SK-N-SH (cell line): ENCODE measurements around the gene CITED1. TPM values are rescaled to one million over a fixed set of nuclear protein-coding genes. Genes with fewer than 3 reads are reported as not detected.

ENCODE experiments used
- CTCF ChIA-PET: fragments of 300-600, 350-600 bp; formaldehyde crosslinking; extraction: SDS; loops from one replicate; lab custom pipeline; 2021; lab: Yijun Ruan, JAX
- POLR2A ChIA-PET: fragments of 350-600 bp; sonication (Branson Sonifier 250); formaldehyde crosslinking; extraction: SDS; loops from one replicate; lab custom pipeline; 2020; ENCODE audit warnings: antibody characterized with exemption, inconsistent platforms; lab: Yijun Ruan, JAX
- DNase-seq: peaks from one replicate; pipeline ENCODE4 v3.0.0; 2012
- H2AFZ ChIP-seq: fragments of 200-600 bp; sonication (generic); 2 replicates; pipeline ENCODE4 v1.8.1; 2016; ENCODE audit warnings: antibody characterized with exemption, mild to moderate bottlenecking, low read depth
- H3F3A ChIP-seq: fragments of 200-600 bp; sonication (generic); replicated peaks from 2 replicates; pipeline ENCODE3; 2016; ENCODE audit warnings: antibody characterized with exemption, mild to moderate bottlenecking; ENCODE audit not compliant: insufficient read depth
- H3K27ac ChIP-seq, 2 experiments: fragments of 200-500 bp in 1 of 2; fragments of 200-600 bp in 1 of 2; sonication (Bioruptor generic) in 1 of 2; sonication (generic), shearing (Covaris generic) in 1 of 2; 2 replicates each; pipeline versions ENCODE4 v1.5.1 to v1.6.1; 2014 to 2016; ENCODE audit warnings: low read depth in 2 of 2, inconsistent platforms in 1 of 2, low read length in 1 of 2, mild to moderate bottlenecking in 1 of 2, mixed read lengths in 1 of 2
- H3K27me3 ChIP-seq: fragments of 200-600 bp; sonication (generic), shearing (Covaris generic); 2 replicates; pipeline ENCODE4 v1.6.1; 2016; ENCODE audit warnings: mixed run types; ENCODE audit not compliant: insufficient read depth
- H3K36me3 ChIP-seq, 2 experiments: fragments of 200-500 bp in 1 of 2; fragments of 200-600 bp in 1 of 2; sonication (Bioruptor generic) in 1 of 2; sonication (generic) in 1 of 2; replicated peaks in 1 of 2; 2 replicates each; pipeline versions ENCODE3 to v1.5.1; 2014 to 2016; ENCODE audit warnings: low read length in 1 of 2, mild to moderate bottlenecking in 1 of 2; ENCODE audit not compliant: insufficient read depth in 2 of 2, control insufficient read depth in 1 of 2
- H3K4me1 ChIP-seq, 2 experiments: fragments of 200-500 bp in 1 of 2; fragments of 200-600 bp in 1 of 2; sonication (Bioruptor generic) in 1 of 2; sonication (generic), shearing (Covaris generic) in 1 of 2; 2 replicates each; pipeline versions ENCODE4 v1.5.1 to v1.6.1; 2014 to 2016; ENCODE audit warnings: low read depth in 1 of 2, low read length in 1 of 2, mixed run types in 1 of 2; ENCODE audit not compliant: insufficient read depth in 2 of 2, control insufficient read depth in 1 of 2
- H3K4me2 ChIP-seq: fragments of 200-600 bp; sonication (generic), shearing (Covaris generic); 2 replicates; pipeline ENCODE4 v1.6.1; 2017; ENCODE audit warnings: mixed run types
- H3K4me3 ChIP-seq, 2 experiments: fragments of 200-500 bp in 1 of 2; fragments of 200-600 bp in 1 of 2; sonication (Bioruptor generic) in 1 of 2; sonication (generic), shearing (Covaris generic) in 1 of 2; 2 replicates each; pipeline versions ENCODE4 v1.5.1 to v1.8.1; 2014 to 2016; ENCODE audit warnings: low read depth in 2 of 2, inconsistent platforms in 1 of 2, low read length in 1 of 2, mild to moderate bottlenecking in 1 of 2, mixed read lengths in 1 of 2, moderate library complexity in 1 of 2
- H3K79me2 ChIP-seq: fragments of 200-600 bp; sonication (generic); 2 replicates; pipeline ENCODE4 v1.8.1; 2017; ENCODE audit warnings: mild to moderate bottlenecking; ENCODE audit not compliant: insufficient read depth
- H3K9ac ChIP-seq: fragments of 200-600 bp; sonication (generic); 2 replicates; pipeline ENCODE4 v1.6.1; 2017; ENCODE audit warnings: mixed run types
- H3K9me2 ChIP-seq: fragments of 200-600 bp; sonication (generic); 2 replicates; pipeline ENCODE4 v1.6.1; 2017; ENCODE audit warnings: mixed run types
- H3K9me3 ChIP-seq: fragments of 200-600 bp; sonication (generic); 2 replicates; pipeline ENCODE4 v1.6.1; 2017; ENCODE audit warnings: mixed run types, mild to moderate bottlenecking, moderate library complexity
- H4K20me1 ChIP-seq: fragments of 200-600 bp; sonication (generic); 2 replicates; pipeline ENCODE4 v1.6.1; 2017; ENCODE audit warnings: mild to moderate bottlenecking, mixed run types; ENCODE audit not compliant: insufficient read depth
- CHD2 ChIP-seq: fragments of 150-350 bp; IDR thresholded peaks from 2 replicates; pipeline ENCODE4 v1.6.1; 2018; ENCODE audit warnings: low read length; ENCODE audit not compliant: partially characterized antibody
- EP300 ChIP-seq, 2 experiments: IDR thresholded peaks; 2 replicates each; pipeline versions ENCODE4 v1.4.0 to v1.6.1; 2012; ENCODE audit warnings: borderline replicate concordance in 1 of 2, low read depth in 1 of 2, low read length in 1 of 2
- FOXJ3 ChIP-seq: sonication (generic); formaldehyde crosslinking; IDR thresholded peaks from 2 replicates; pipeline ENCODE4 v1.5.1; 2020; ENCODE audit warnings: mild to moderate bottlenecking, missing genetic modification reagents
- FOXM1 ChIP-seq: IDR thresholded peaks from 2 replicates; pipeline ENCODE4 v1.4.0; 2012; ENCODE audit warnings: low read depth, mild to moderate bottlenecking
- GATA2 ChIP-seq: sonication (generic); formaldehyde crosslinking; IDR thresholded peaks from 2 replicates; pipeline ENCODE4 v1.5.0; 2020; ENCODE audit warnings: mild to moderate bottlenecking, missing genetic modification reagents
- MEF2A ChIP-seq: IDR thresholded peaks from 2 replicates; pipeline ENCODE4 v1.4.0; 2012; ENCODE audit warnings: low read depth, borderline replicate concordance
- POLR2AphosphoS5 ChIP-seq: IDR thresholded peaks from 2 replicates; pipeline ENCODE4 v1.6.1; 2012; ENCODE audit warnings: low read depth, low read length
- RAD21 ChIP-seq: IDR thresholded peaks from 2 replicates; pipeline ENCODE4 v1.6.1; 2012; ENCODE audit warnings: mild to moderate bottlenecking, low read length
- RFX5 ChIP-seq: IDR thresholded peaks from 2 replicates; pipeline ENCODE4 v1.6.1; 2012; ENCODE audit warnings: mild to moderate bottlenecking, improper control_type of control experiment, low read length
- SIN3A ChIP-seq: IDR thresholded peaks from 2 replicates; pipeline ENCODE4 v1.6.1; 2012; ENCODE audit warnings: low read depth, mild to moderate bottlenecking, low read length, moderate library complexity, borderline replicate concordance
- SMC3 ChIP-seq: IDR thresholded peaks from 2 replicates; pipeline ENCODE4 v1.6.1; 2012; ENCODE audit warnings: low read depth, low read length, improper control_type of control experiment
- WGBS: methylation state at CpG from one replicate; pipeline ENCODE4 v1.1.6; 2017; ENCODE audit warnings: low lambda C conversion rate; 5-methylcytosine and 5-hydroxymethylcytosine counted together
- polyA plus RNA-seq, 3 experiments: library from polyadenylated mRNA; depleted of rRNA; stranded (reverse); fragments of >200 nt; gene quantifications; 2 replicates each; pipeline ENCODE4 v1.2.3, GENCODE V29; 2012
- TF ChIP-seq, protein P1 (sequence below): IDR thresholded peaks from 2 replicates; pipeline ENCODE4 v1.4.0; 2012; ENCODE audit warnings: low read depth, borderline replicate concordance

The CITED1 gene
- polyA plus RNA-seq, 1 of the 3 experiments (the other 2 are of a cell fraction), result 0.44 TPM

GRCh38 chrX:72313707-72314641 is 8.3 kb upstream of the CITED1 start (continued):
- TF ChIP-seq FOXJ3 (CRISPR knock-in tag), result no peak
- no peak for TF ChIP-seq MEF2A

GRCh38 chrX:72312311-72312940 is 6.7 kb upstream of the CITED1 start:
- WGBS, result 77% methylated on average over 13 of the region's 14 CpGs
- DNase-seq, result no peak

More at GRCh38 chrX:72312311-72312940, 6.7 kb upstream of the CITED1 start:
- no peak overlapping the region for H2AFZ ChIP-seq
- no peaks in the 10 kb centered on the region for H3K36me3 ChIP-seq
- H3K27me3 ChIP-seq, result peaks cover 17% of the 10 kb centered on the region
- H3K4me1 ChIP-seq, result peaks cover 0 to 15% of the 10 kb centered on the region in 2 experiments; a peak in 1 of 4 replicates
- H3K9me3 ChIP-seq, result no peaks in the 10 kb centered on the region
- H3K4me2 ChIP-seq, result no peak overlapping the region
- CTCF ChIA-PET, result no interaction called here
- POLR2A ChIA-PET, result no interaction called here
- H3K9ac ChIP-seq, result no peak overlapping the region
- H3K4me3 ChIP-seq, result no peak overlapping the region
- TF ChIP-seq RAD21 (no peak), FOXM1 (no peak), CHD2 (no peak), SIN3A (no peak), POLR2AphosphoS5 (no peak), GATA2 (CRISPR knock-in tag) (no peak), RFX5 (no peak), SMC3 (no peak), FOXJ3 (CRISPR knock-in tag) (no peak), EP300 (IDR thresholded peaks at IDR 0.05; ENCODE audit: borderline replicate concordance in 1 of 2, low read depth in 1 of 2, low read length in 1 of 2) (no peak)
- TF ChIP-seq, protein P1, sequence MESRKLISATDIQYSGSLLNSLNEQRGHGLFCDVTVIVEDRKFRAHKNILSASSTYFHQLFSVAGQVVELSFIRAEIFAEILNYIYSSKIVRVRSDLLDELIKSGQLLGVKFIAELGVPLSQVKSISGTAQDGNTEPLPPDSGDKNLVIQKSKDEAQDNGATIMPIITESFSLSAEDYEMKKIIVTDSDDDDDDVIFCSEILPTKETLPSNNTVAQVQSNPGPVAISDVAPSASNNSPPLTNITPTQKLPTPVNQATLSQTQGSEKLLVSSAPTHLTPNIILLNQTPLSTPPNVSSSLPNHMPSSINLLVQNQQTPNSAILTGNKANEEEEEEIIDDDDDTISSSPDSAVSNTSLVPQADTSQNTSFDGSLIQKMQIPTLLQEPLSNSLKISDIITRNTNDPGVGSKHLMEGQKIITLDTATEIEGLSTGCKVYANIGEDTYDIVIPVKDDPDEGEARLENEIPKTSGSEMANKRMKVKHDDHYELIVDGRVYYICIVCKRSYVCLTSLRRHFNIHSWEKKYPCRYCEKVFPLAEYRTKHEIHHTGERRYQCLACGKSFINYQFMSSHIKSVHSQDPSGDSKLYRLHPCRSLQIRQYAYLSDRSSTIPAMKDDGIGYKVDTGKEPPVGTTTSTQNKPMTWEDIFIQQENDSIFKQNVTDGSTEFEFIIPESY, result no peak
- no peaks in the 10 kb centered on the region for H3F3A ChIP-seq
- no peaks in the 10 kb centered on the region for H4K20me1 ChIP-seq
- H3K9me2 ChIP-seq, result no peaks in the 10 kb centered on the region
- no peak overlapping the region for H3K27ac ChIP-seq
- H3K79me2 ChIP-seq, result no peaks in the 10 kb centered on the region
